Karpas-422 (cell line): ENCODE measurements around the gene ALPP. TPM values are rescaled to one million over a fixed set of nuclear protein-coding genes. Genes with fewer than 3 reads are reported as not detected.

ENCODE experiments used
- DNase-seq: peaks from one replicate; pipeline ENCODE4 v3.0.0-alpha.2; 2015
- H2AFZ ChIP-seq: fragments of 200-600 bp; sonication (generic); 2 replicates; pipeline ENCODE4 v1.6.1; 2014; ENCODE audit warnings: antibody characterized with exemption, low read length, mixed read lengths
- H3K27ac ChIP-seq: fragments of 200-600 bp; sonication (generic); 2 replicates; pipeline ENCODE4 v1.5.1; 2014; ENCODE audit warnings: mild to moderate bottlenecking, low read length, moderate library complexity
- H3K27me3 ChIP-seq: fragments of 200-600 bp; sonication (generic); 2 replicates; pipeline ENCODE4 v1.6.1; 2014; ENCODE audit warnings: low read length, mixed read lengths
- H3K36me3 ChIP-seq: fragments of 200-600 bp; sonication (generic); 2 replicates; pipeline ENCODE4 v1.6.1; 2014; ENCODE audit warnings: low read length, mixed read lengths; ENCODE audit not compliant: insufficient read depth
- H3K4me1 ChIP-seq: fragments of 200-600 bp; sonication (generic); 2 replicates; pipeline ENCODE4 v1.6.1; 2014; ENCODE audit warnings: mild to moderate bottlenecking, low read length, mixed read lengths
- H3K4me2 ChIP-seq: fragments of 200-600 bp; sonication (generic); 2 replicates; pipeline ENCODE4 v1.6.1; 2014; ENCODE audit warnings: low read length, low read depth, mild to moderate bottlenecking; ENCODE audit not compliant: poor library complexity, severe bottlenecking
- H3K4me3 ChIP-seq: fragments of 200-600 bp; sonication (generic); 2 replicates; pipeline ENCODE4 v1.5.1; 2014; ENCODE audit warnings: mild to moderate bottlenecking, antibody characterized with exemption, low read length, mixed read lengths
- H3K79me2 ChIP-seq: fragments of 200-600 bp; sonication (generic); 2 replicates; pipeline ENCODE4 v1.6.1; 2014; ENCODE audit warnings: mild to moderate bottlenecking, low read length, mixed read lengths
- H3K9ac ChIP-seq: fragments of 200-600 bp; sonication (generic); 2 replicates; pipeline ENCODE4 v1.6.0; 2014; ENCODE audit warnings: low read length
- H3K9me2 ChIP-seq: fragments of 200-600 bp; sonication (generic), shearing (Covaris generic); replicated peaks from 2 replicates; pipeline ENCODE4 v1.6.0; 2014; ENCODE audit warnings: mild to moderate bottlenecking, low read length, moderate library complexity; ENCODE audit not compliant: insufficient read depth
- H3K9me3 ChIP-seq: fragments of 300-700, 200-600 bp; sonication (generic); 2 replicates; pipeline ENCODE4 v1.6.1; 2014; ENCODE audit warnings: low read length, mixed read lengths
- H4K20me1 ChIP-seq: fragments of 200-600 bp; sonication (generic); 2 replicates; pipeline ENCODE4 v1.6.1; 2014; ENCODE audit warnings: mild to moderate bottlenecking, antibody characterized with exemption, low read length, low read depth; ENCODE audit not compliant: insufficient read depth
- total RNA-seq: library from RNA; depleted of rRNA; stranded (reverse); fragments of >200 nt; shearing (Covaris generic); gene quantifications from 2 replicates; pipeline ENCODE4 v1.2.3, GENCODE V29; 2014; ENCODE audit warnings: low replicate concordance

ALPP gene
- total RNA-seq, 1 experiment from 2014 or later, result not detected

- Histone ChIP-seq H3K27me3 (no peaks in the 10 kb centered on the region), H3K9me3 (no peaks in the 10 kb centered on the region), H3K4me2 (no peak overlapping the region), H3K9ac (no peak overlapping the region), H3K9me2 (no peaks in the 10 kb centered on the region), H3K36me3 (no peaks in the 10 kb centered on the region), H3K79me2 (no peaks in the 10 kb centered on the region), H3K4me1 (no peaks in the 10 kb centered on the region), H4K20me1 (no peaks in the 10 kb centered on the region), H3K27ac (no peak overlapping the region), H3K4me3 (no peak overlapping the region), H2AFZ (no peak overlapping the region)
- DNase-seq, result no peak
Observed at GRCh38 chr2:232339121-232340081, 39.1 kb upstream of the ALPP start.

GRCh38 chr2:232340171-232340935, 38.2 kb upstream of the ALPP start:
- Histone ChIP-seq H3K9me2 (no peaks in the 10 kb centered on the region), H3K9ac (no peak overlapping the region), H3K4me3 (no peak overlapping the region), H3K79me2 (no peaks in the 10 kb centered on the region), H3K4me2 (no peak overlapping the region), H3K27me3 (no peaks in the 10 kb centered on the region), H3K9me3 (no peaks in the 10 kb centered on the region), H3K36me3 (no peaks in the 10 kb centered on the region), H4K20me1 (no peaks in the 10 kb centered on the region), H2AFZ (no peak overlapping the region), H3K27ac (no peak overlapping the region), H3K4me1 (no peaks in the 10 kb centered on the region)
- DNase-seq, result no peak

GRCh38 chr2:232341061-232341738, 37.4 kb upstream of the ALPP start:
- no peaks in the 10 kb centered on the region for H3K36me3 ChIP-seq
- H2AFZ ChIP-seq, result no peak overlapping the region
- no peak overlapping the region for H3K9ac ChIP-seq
- H4K20me1 ChIP-seq, result no peaks in the 10 kb centered on the region
- no peaks in the 10 kb centered on the region for H3K79me2 ChIP-seq
- DNase-seq, result no peak
- H3K4me1 ChIP-seq, result no peaks in the 10 kb centered on the region
- no peaks in the 10 kb centered on the region for H3K27me3 ChIP-seq
- H3K27ac ChIP-seq, result no peak overlapping the region
- no peak overlapping the region for H3K4me3 ChIP-seq
- no peak overlapping the region for H3K4me2 ChIP-seq
- H3K9me3 ChIP-seq, result no peaks in the 10 kb centered on the region
- no peaks in the 10 kb centered on the region for H3K9me2 ChIP-seq

DNA sequence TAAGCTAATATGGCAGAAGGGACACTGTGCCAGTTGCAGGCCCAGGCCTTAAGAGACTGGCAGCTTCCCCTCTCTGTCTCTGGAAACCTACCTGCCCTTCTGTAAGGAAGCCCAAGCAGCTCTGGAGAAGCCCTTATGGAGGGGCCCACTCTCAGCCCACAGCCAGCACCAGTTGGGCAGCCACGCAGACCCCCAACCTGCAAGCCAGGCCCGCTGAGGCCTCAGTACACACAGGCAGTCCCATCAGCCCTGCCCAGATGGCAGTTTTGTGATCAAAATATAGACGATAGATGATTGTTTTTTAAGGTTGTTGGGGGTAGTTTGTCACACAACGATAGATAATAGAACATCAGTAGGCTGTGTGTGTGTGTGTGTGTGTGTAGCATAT, 36.8 kb upstream of the ALPP start:
- H4K20me1 ChIP-seq, result no peaks in the 10 kb centered on the region
- no peak overlapping the region for H3K27ac ChIP-seq
- H3K9me3 ChIP-seq, result no peaks in the 10 kb centered on the region
- no peak overlapping the region for H3K4me2 ChIP-seq
- H3K4me1 ChIP-seq, result no peaks in the 10 kb centered on the region
- no peaks in the 10 kb centered on the region for H3K79me2 ChIP-seq
- H3K9me2 ChIP-seq, result no peaks in the 10 kb centered on the region
- H2AFZ ChIP-seq, result no peak overlapping the region
- no peak for DNase-seq
- no peaks in the 10 kb centered on the region for H3K27me3 ChIP-seq
- H3K4me3 ChIP-seq, result no peak overlapping the region
- H3K36me3 ChIP-seq, result no peaks in the 10 kb centered on the region
- H3K9ac ChIP-seq, result no peak overlapping the region

GRCh38 chr2:232342635-232343565, 35.7 kb upstream of the ALPP start:
- Histone ChIP-seq H3K27ac (no peak overlapping the region), H3K79me2 (no peaks in the 10 kb centered on the region), H3K36me3 (no peaks in the 10 kb centered on the region), H3K9me3 (no peaks in the 10 kb centered on the region), H3K9me2 (no peaks in the 10 kb centered on the region), H3K4me2 (no peak overlapping the region), H2AFZ (no peak overlapping the region), H3K27me3 (no peaks in the 10 kb centered on the region), H4K20me1 (no peaks in the 10 kb centered on the region), H3K4me3 (no peak overlapping the region), H3K9ac (no peak overlapping the region), H3K4me1 (no peaks in the 10 kb centered on the region)
- no peak for DNase-seq

GRCh38 chr2:232343821-232344220, 34.7 kb upstream of the ALPP start:
- Histone ChIP-seq H3K4me3 (no peak overlapping the region), H2AFZ (no peak overlapping the region), H3K79me2 (no peaks in the 10 kb centered on the region), H3K27me3 (no peaks in the 10 kb centered on the region), H4K20me1 (no peaks in the 10 kb centered on the region), H3K27ac (no peak overlapping the region), H3K4me1 (no peaks in the 10 kb centered on the region), H3K9me3 (no peaks in the 10 kb centered on the region), H3K4me2 (no peak overlapping the region), H3K9ac (no peak overlapping the region), H3K9me2 (no peaks in the 10 kb centered on the region), H3K36me3 (no peaks in the 10 kb centered on the region)
- no peak for DNase-seq

- no peak for DNase-seq
- Histone ChIP-seq H3K27ac (no peak overlapping the region), H3K79me2 (no peaks in the 10 kb centered on the region), H3K36me3 (no peaks in the 10 kb centered on the region), H2AFZ (no peak overlapping the region), H4K20me1 (no peaks in the 10 kb centered on the region), H3K27me3 (no peaks in the 10 kb centered on the region), H3K4me2 (no peak overlapping the region), H3K4me3 (no peak overlapping the region), H3K9me3 (no peaks in the 10 kb centered on the region), H3K9me2 (no peaks in the 10 kb centered on the region), H3K9ac (no peak overlapping the region), H3K4me1 (no peaks in the 10 kb centered on the region)
Observed at GRCh38 chr2:232345251-232345650, 33.3 kb upstream of the ALPP start.
